ENCODE data around the gene COCH. TPM values are rescaled to one million over a fixed set of nuclear protein-coding genes. Genes with fewer than 3 reads are reported as not detected.

Gene COCH
- total and polyA plus RNA-seq, 10 of the 15 experiments (the other 5 are each of a cell fraction or from before 2014, with no cell fraction given), result 1.8 to 8.3 (median 5.1) TPM

- Histone ChIP-seq H2AFZ (ENCODE audit: control insufficient read depth, low read depth, low read length) (no peak overlapping the region), H3K4me1 (ENCODE audit: control insufficient read depth, insufficient read depth, low read length) (no peaks in the 10 kb centered on the region), H4K20me1 (ENCODE audit: control insufficient read depth, insufficient read depth) (no peaks in the 10 kb centered on the region), H3K27me3 (replicated peaks in 1 of 2; ENCODE audit: control insufficient read depth in 2 of 2, insufficient read depth in 2 of 2, low read length in 1 of 2) (no peaks in the 10 kb centered on the region), H3K4me2 (ENCODE audit: control insufficient read depth, insufficient read depth) (no peak overlapping the region), H3K79me2 (ENCODE audit: control insufficient read depth, insufficient read depth, low read length) (no peaks in the 10 kb centered on the region), H3K4me3 (no peak overlapping the region), H3K27ac (ENCODE audit: control insufficient read depth, insufficient read depth) (no peak overlapping the region), H3K9ac (ENCODE audit: control insufficient read depth, insufficient read depth, low read length) (no peak overlapping the region), H3K36me3 (ENCODE audit: control insufficient read depth in 2 of 2, insufficient read depth in 2 of 2, low read length in 1 of 2) (peaks cover 0 to 3% of the 10 kb centered on the region in 2 experiments; a peak in 1 of 4 replicates), H3K9me3 (replicated peaks; ENCODE audit: control insufficient read depth, insufficient read depth, low read length) (no peaks in the 10 kb centered on the region)
- RAD21 ChIA-PET (ENCODE audit: unreplicated experiment), result no interaction called here
- in situ Hi-C loops (cut with MboI) (no loop called here), intact Hi-C loops (cut with micrococcal nuclease; ENCODE audit: unreplicated experiment) (no loop called here)
- over 99% methylated on average over 5 of the region's 5 CpGs for whole genome bisulfite sequencing (ENCODE audit: insufficient coverage, insufficient replicate concordance, low lambda C conversion rate, missing lambda C conversion rate)
- CTCF ChIA-PET, result no interaction called here
- no peak for DNase-seq (ENCODE audit: low read depth, low spot score)
- SMC1A ChIA-PET (ENCODE audit: uncharacterized antibody, unreplicated experiment), result interaction anchor here (1.4 to 2.0 kb wide), 2 partner anchors 10 to 16 kb away, joined by 5 to 11 read pairs; no protein-coding TSS in a partner anchor
- POLR2A ChIA-PET, result no interaction called here
- peak; percentile 23 for ATAC-seq
- FAIRE-seq, result no peak
- TF ChIP-seq POU2F2 (IDR thresholded peaks at IDR 0.05; ENCODE audit: borderline replicate concordance, low read depth, low read length) (no peak), SMAD1 (IDR thresholded peaks at IDR 0.05; ENCODE audit: low read depth, partially characterized antibody) (no peak), ZNF687 (IDR thresholded peaks at IDR 0.05) (no peak), HDGF (IDR thresholded peaks at IDR 0.05) (no peak), BCL3 (IDR thresholded peaks at IDR 0.05; ENCODE audit: borderline replicate concordance, insufficient read depth, low read depth, low read length, poor library complexity, severe bottlenecking) (peak; percentile 12), BCL11A (IDR thresholded peaks at IDR 0.05; ENCODE audit: low read depth, low read length) (no peak), JUNB (IDR thresholded peaks at IDR 0.05) (no peak)
- BruUV-seq (replicated peaks), result TSS peak; percentile 40
Observed at GRCh38 chr14:30888480-30889243, 14.3 kb downstream of the COCH start.

Data from GM12878 (cell line).